ENCODE measurements around the gene EPHB1.

EPHB1 gene

DNA sequence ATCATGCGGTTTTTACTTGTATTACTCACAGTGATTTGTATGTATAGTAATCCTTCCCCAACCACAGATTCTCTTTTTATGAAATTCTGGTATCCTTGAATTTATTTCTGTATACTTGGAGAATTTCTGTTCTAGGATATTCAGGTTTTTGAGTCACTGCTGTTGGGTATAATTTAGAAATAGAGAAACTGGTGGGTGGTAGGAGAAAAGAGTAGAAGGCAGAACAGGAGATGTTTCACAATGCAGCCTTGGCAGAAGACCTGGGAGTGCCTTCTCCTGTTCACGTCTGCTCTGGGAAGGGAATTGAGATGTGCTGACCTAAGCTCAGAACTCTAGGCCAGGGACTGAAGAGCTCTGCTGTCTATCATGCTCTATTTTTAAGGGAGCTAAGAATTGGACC, 193.6 kb downstream of the EPHB1 start:
- no peak for ATAC-seq (ENCODE audit: low read depth)
- DNase-seq (ENCODE audit: low spot score) = no peak
- Histone ChIP-seq H3K27ac (ENCODE audit: poor library complexity, severe bottlenecking) (no peak overlapping the region), H3K9me3 (ENCODE audit: severe bottlenecking) (no peaks in the 10 kb centered on the region), H3K4me3 (ENCODE audit: severe bottlenecking) (no peak overlapping the region), H3K4me1 (ENCODE audit: insufficient read depth, poor library complexity, severe bottlenecking) (no peaks in the 10 kb centered on the region), H3K36me3 (ENCODE audit: low read depth) (no peaks in the 10 kb centered on the region), H3K27me3 (ENCODE audit: insufficient read depth, poor library complexity, severe bottlenecking) (peaks cover 11% of the 10 kb centered on the region)
- no peak for TF ChIP-seq CTCF (IDR thresholded peaks at IDR 0.05; ENCODE audit: poor library complexity, severe bottlenecking)

- H3K4me1 ChIP-seq (ENCODE audit: insufficient read depth, poor library complexity, severe bottlenecking) = no peaks in the 10 kb centered on the region
- DNase-seq (ENCODE audit: low spot score) = no peak
- no peak overlapping the region for H3K27ac ChIP-seq (ENCODE audit: poor library complexity, severe bottlenecking)
- TF ChIP-seq CTCF (IDR thresholded peaks at IDR 0.05; ENCODE audit: poor library complexity, severe bottlenecking) = no peak
- no peaks in the 10 kb centered on the region for H3K36me3 ChIP-seq (ENCODE audit: low read depth)
- H3K4me3 ChIP-seq (ENCODE audit: severe bottlenecking) = no peak overlapping the region
- no peaks in the 10 kb centered on the region for H3K9me3 ChIP-seq (ENCODE audit: severe bottlenecking)
- H3K27me3 ChIP-seq (ENCODE audit: insufficient read depth, poor library complexity, severe bottlenecking) = peaks cover 11% of the 10 kb centered on the region
- no peak for ATAC-seq (ENCODE audit: low read depth)
These were observed 195.9 kb downstream of the EPHB1 start for GRCh38 chr3:134991003-134991402.

- no peaks in the 10 kb centered on the region for H3K4me1 ChIP-seq (ENCODE audit: insufficient read depth, poor library complexity, severe bottlenecking)
- no peak for TF ChIP-seq CTCF (IDR thresholded peaks at IDR 0.05; ENCODE audit: poor library complexity, severe bottlenecking)
- no peaks in the 10 kb centered on the region for H3K36me3 ChIP-seq (ENCODE audit: low read depth)
- H3K4me3 ChIP-seq (ENCODE audit: severe bottlenecking) = no peak overlapping the region
- no peak overlapping the region for H3K27ac ChIP-seq (ENCODE audit: poor library complexity, severe bottlenecking)
- ATAC-seq (ENCODE audit: low read depth) (no peak), DNase-seq (ENCODE audit: low spot score) (no peak)
- no peaks in the 10 kb centered on the region for H3K9me3 ChIP-seq (ENCODE audit: severe bottlenecking)
- peaks cover 11% of the 10 kb centered on the region for H3K27me3 ChIP-seq (ENCODE audit: insufficient read depth, poor library complexity, severe bottlenecking)
These were observed 196.5 kb downstream of the EPHB1 start for GRCh38 chr3:134991472-134992010.

DNA sequence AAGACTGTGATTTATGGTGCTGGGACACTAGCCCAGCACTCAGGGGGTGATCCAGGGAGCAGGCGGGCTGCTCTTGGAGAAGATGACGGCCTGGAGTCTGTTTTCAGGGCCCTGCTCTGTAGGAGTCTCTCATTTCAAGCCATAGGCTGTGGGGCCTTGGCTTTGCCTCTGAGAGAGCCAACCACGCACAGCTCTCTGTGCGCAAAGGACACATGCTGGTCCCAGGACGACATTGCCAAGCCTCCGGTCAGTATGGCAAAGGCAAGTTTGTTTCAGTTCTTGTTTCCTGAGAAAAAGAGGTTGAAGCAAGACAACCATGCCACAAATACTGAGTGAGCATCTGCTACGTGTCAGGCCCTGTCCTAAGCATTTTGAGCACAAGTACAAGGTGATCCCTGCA, 197.1 kb downstream of the EPHB1 start:
- Histone ChIP-seq H3K4me3 (ENCODE audit: severe bottlenecking) (no peak overlapping the region), H3K27me3 (ENCODE audit: insufficient read depth, poor library complexity, severe bottlenecking) (peaks cover 11% of the 10 kb centered on the region), H3K36me3 (ENCODE audit: low read depth) (no peaks in the 10 kb centered on the region), H3K9me3 (ENCODE audit: severe bottlenecking) (no peaks in the 10 kb centered on the region), H3K27ac (ENCODE audit: poor library complexity, severe bottlenecking) (no peak overlapping the region), H3K4me1 (ENCODE audit: insufficient read depth, poor library complexity, severe bottlenecking) (no peaks in the 10 kb centered on the region)
- no peak for DNase-seq (ENCODE audit: low spot score)
- no peak for TF ChIP-seq CTCF (IDR thresholded peaks at IDR 0.05; ENCODE audit: poor library complexity, severe bottlenecking)
- no peak for ATAC-seq (ENCODE audit: low read depth)

DNA sequence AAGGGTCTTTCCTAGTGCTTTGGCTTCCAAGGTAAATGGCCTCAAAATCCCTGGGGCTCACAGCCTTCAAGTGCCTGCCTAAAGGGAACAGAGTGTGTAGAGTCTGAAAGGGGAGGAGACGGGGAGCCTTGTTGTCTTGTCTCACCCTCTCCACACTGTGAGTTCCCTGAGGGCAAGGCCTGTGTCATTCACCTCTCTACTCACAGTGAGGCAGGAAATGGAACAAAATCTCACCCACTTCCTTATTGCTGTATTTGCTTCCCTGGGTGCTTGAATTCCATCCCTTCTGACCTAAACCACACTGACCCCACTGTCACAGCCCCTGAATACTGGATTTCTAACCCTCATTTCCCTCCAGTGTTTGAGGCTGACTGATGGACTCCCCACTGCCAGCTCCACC, 197.5 kb downstream of the EPHB1 start:
- Histone ChIP-seq H3K9me3 (ENCODE audit: severe bottlenecking) (no peaks in the 10 kb centered on the region), H3K27me3 (ENCODE audit: insufficient read depth, poor library complexity, severe bottlenecking) (peaks cover 11% of the 10 kb centered on the region), H3K36me3 (ENCODE audit: low read depth) (no peaks in the 10 kb centered on the region), H3K4me1 (ENCODE audit: insufficient read depth, poor library complexity, severe bottlenecking) (no peaks in the 10 kb centered on the region), H3K27ac (ENCODE audit: poor library complexity, severe bottlenecking) (no peak overlapping the region), H3K4me3 (ENCODE audit: severe bottlenecking) (no peak overlapping the region)
- no peak for DNase-seq (ENCODE audit: low spot score)
- no peak for ATAC-seq (ENCODE audit: low read depth)
- no peak for TF ChIP-seq CTCF (IDR thresholded peaks at IDR 0.05; ENCODE audit: poor library complexity, severe bottlenecking)
